Stimulated activated CD8-positive, alpha-beta memory T cell treated with anti-CD3 and anti-CD28 coated beads, Interleukin-4, amount 100 ng/mL, for 4 hours (primary cell): Measurements from ENCODE around the gene LRRN2.

Experiments
- DNase-seq, 2 donors: peaks; one replicate each; pipeline ENCODE4 v3.0.0-alpha.2; 2020; ENCODE audit warnings: low read depth in 2 of 2, low spot score in 1 of 2

The LRRN2 gene

GRCh38 chr1:204712708-204713430 lies 27.3 kb upstream of the LRRN2 start:
- no peak for DNase-seq

- no peak for DNase-seq
These were observed 26.6 kb upstream of the LRRN2 start for GRCh38 chr1:204711947-204712701.

GRCh38 chr1:204711103-204711946 lies 25.8 kb upstream of the LRRN2 start:
- no peak for DNase-seq

GRCh38 chr1:204709960-204710912 lies 24.7 kb upstream of the LRRN2 start:
- DNase-seq, result no peak

GRCh38 chr1:204709021-204709420 lies 23.5 kb upstream of the LRRN2 start:
- no peak for DNase-seq

- DNase-seq, result no peak
These were observed 21.4 kb upstream of the LRRN2 start for GRCh38 chr1:204706838-204707509.

GRCh38 chr1:204705888-204706837 lies 20.6 kb upstream of the LRRN2 start:
- DNase-seq, result no peak

GRCh38 chr1:204705493-204705811 lies 19.9 kb upstream of the LRRN2 start:
- no peak for DNase-seq

- no peak for DNase-seq
These were observed 19.4 kb upstream of the LRRN2 start for GRCh38 chr1:204704794-204705492.

- DNase-seq, result no peak
These were observed 18.5 kb upstream of the LRRN2 start for GRCh38 chr1:204703826-204704612.

- no peak for DNase-seq
These were observed 17.7 kb upstream of the LRRN2 start for GRCh38 chr1:204703268-204703664.

GRCh38 chr1:204702552-204703267 lies 17.2 kb upstream of the LRRN2 start:
- DNase-seq, result no peak

GRCh38 chr1:204701229-204701628 lies 15.7 kb upstream of the LRRN2 start:
- DNase-seq, result no peak

GRCh38 chr1:204697893-204698292 lies 12.4 kb upstream of the LRRN2 start:
- no peak for DNase-seq

GRCh38 chr1:204696606-204697005 lies 11.1 kb upstream of the LRRN2 start:
- no peak for DNase-seq

- DNase-seq, result no peak
These were observed 10.2 kb upstream of the LRRN2 start for GRCh38 chr1:204695692-204696091.

- DNase-seq, result no peak
These were observed 8.6 kb upstream of the LRRN2 start for GRCh38 chr1:204694145-204694544.
